Ovary (tissue), 3 donors: ENCODE data around the gene DPRX.

Experiments used
- CTCF ChIP-seq, 3 donors: fragments of 450-650 bp in 2 of 3; fragments of 200-600 bp in 1 of 3; IDR thresholded peaks; one replicate each; pipeline versions ENCODE4 v1.5.1 to v1.8.0; 2016 to 2022; ENCODE audit warnings: antibody characterized with exemption in 3 of 3, mild to moderate bottlenecking in 1 of 3
- POLR2A ChIP-seq: fragments of 450-650 bp; IDR thresholded peaks from one replicate; pipeline ENCODE4 v1.6.1; 2017; ENCODE audit warnings: antibody characterized with exemption, mild to moderate bottlenecking, moderate library complexity
- donor health status: DM: no; HTN: no; CAD: no.

GRCh38 chr19:53626486-53626885 lies 5.3 kb upstream of the DPRX start:
- TF ChIP-seq CTCF (IDR thresholded peaks at IDR 0.05) (no peak), POLR2A (no peak)
